Measurements from ENCODE around the gene GRPEL2. TPM values are rescaled to one million over a fixed set of nuclear protein-coding genes. Genes with fewer than 3 reads are reported as not detected.

The GRPEL2 gene
- total RNA-seq, 1 experiment from 2014 or later = 47.3 TPM

- H3K79me1 ChIP-seq (ENCODE audit: insufficient read depth, low read depth, low read length, poor library complexity, severe bottlenecking) = no peaks in the 10 kb centered on the region
- H4K20me1 ChIP-seq (ENCODE audit: control insufficient read depth, insufficient read depth, insufficient read length) = no peaks in the 10 kb centered on the region
- DNase-seq = no peak
- no peaks in the 10 kb centered on the region for H3K23me2 ChIP-seq (ENCODE audit: insufficient read length, low read depth, low read length, poor library complexity, severe bottlenecking)
- no peak overlapping the region for H3K4ac ChIP-seq (ENCODE audit: low read depth, low read length)
- H4K91ac ChIP-seq (ENCODE audit: insufficient read length, low read depth, low read length) = no peak overlapping the region
- no peak overlapping the region for H2BK20ac ChIP-seq (ENCODE audit: low read depth, low read length, poor library complexity, severe bottlenecking)
- H3K36me3 Mint-ChIP-seq (ENCODE audit: insufficient read depth in 1 of 3, low read depth in 3 of 3) = peaks cover 0 to under 1% (median 0%) of the 10 kb centered on the region in 3 experiments; a peak in 1 of 7 replicates
- H3K27ac ChIP-seq (ENCODE audit: insufficient read length, low read depth, low read length) = no peak overlapping the region
- no peak overlapping the region for H2BK5ac ChIP-seq (ENCODE audit: insufficient read length, low read length)
- no peaks in the 10 kb centered on the region for H3K27me3 ChIP-seq (ENCODE audit: insufficient read depth, low read length)
- H3T11ph ChIP-seq (ENCODE audit: low read length) = no peak overlapping the region
- H3K4me1 Mint-ChIP-seq = peaks cover 21 to 22% of the 10 kb centered on the region in 2 experiments
- no peak for TF ChIP-seq CTCF (conservative IDR thresholded peaks at IDR 0.05)
- H2AK5ac ChIP-seq (ENCODE audit: insufficient read length, low read length) = no peak overlapping the region
- no peak overlapping the region for H3K56ac ChIP-seq (ENCODE audit: insufficient read length, low read depth, low read length)
- no peak overlapping the region for H2AFZ ChIP-seq (ENCODE audit: low read length)
- no peaks in the 10 kb centered on the region for H3K4me1 ChIP-seq (ENCODE audit: insufficient read depth, low read length)
- no peak overlapping the region for H3K14ac ChIP-seq (ENCODE audit: insufficient read depth, low read length)
- no peak overlapping the region for H3K18ac ChIP-seq (ENCODE audit: insufficient read length, low read depth, low read length)
- H2BK15ac ChIP-seq (ENCODE audit: low read depth, low read length) = no peak overlapping the region
- H3K4me3 Mint-ChIP-seq = no peak overlapping the region; a peak in 1 of 5 replicates
- no peak overlapping the region for H3K4me2 ChIP-seq (ENCODE audit: insufficient read depth, insufficient read length, low read length)
- H4K5ac ChIP-seq (ENCODE audit: insufficient read length, low read depth, low read length) = no peak overlapping the region
- no peak overlapping the region for H3K23ac ChIP-seq (ENCODE audit: insufficient read length, low read depth, low read length)
- WGBS (ENCODE audit: extremely low coverage, insufficient read length, low lambda C conversion rate) = no CpG with 5 or more reads among the region's 20 CpGs
- H2BK12ac ChIP-seq (ENCODE audit: insufficient read length, low read depth, low read length) = no peak overlapping the region
- H3K9me3 Mint-ChIP-seq = no peaks in the 10 kb centered on the region; a peak in 1 of 5 replicates
- no peak overlapping the region for H4K8ac ChIP-seq (replicated peaks; ENCODE audit: insufficient read length, low read depth, low read length)
- H2BK120ac ChIP-seq (ENCODE audit: low read depth, low read length, poor library complexity, severe bottlenecking) = no peak overlapping the region
- H3K27ac Mint-ChIP-seq = peak overlapping the region in 2 of 3 experiments; percentile 27 to 31; a peak in 1 of 7 replicates
- H3K79me2 ChIP-seq (ENCODE audit: insufficient read depth, low read length) = no peaks in the 10 kb centered on the region
- no peaks in the 10 kb centered on the region for H3K27me3 Mint-ChIP-seq (ENCODE audit: low read depth)
- no peak overlapping the region for H3K9ac ChIP-seq (ENCODE audit: extremely low read depth, insufficient read length, low read length)
- H3K9me3 ChIP-seq (ENCODE audit: control insufficient read depth, low read depth, low read length) = no peaks in the 10 kb centered on the region
Observed at GRCh38 chr5:149374303-149374702, 29.0 kb downstream of the GRPEL2 start.

Data from H9 (cell line).